Measurements from ENCODE around the gene ABCC4. TPM values are rescaled to one million over a fixed set of nuclear protein-coding genes. Genes with fewer than 3 reads are reported as not detected.
A peak's percentile ranks its signal among the peaks of the same experiment; 100 is the strongest.

Gene ABCC4
- total and polyA plus RNA-seq, 4 donors: 9.4 to 25.5 (median 16.0) TPM

GRCh38 chr13:95140502-95140901 is 160.7 kb downstream of the ABCC4 start:
- Histone ChIP-seq H3K27ac (ENCODE audit: low read depth, low read length) (no peak overlapping the region), H3K9me3 (ENCODE audit: control insufficient read depth, insufficient read depth, low read length) (no peaks in the 10 kb centered on the region), H3K4me3 (ENCODE audit: low read depth, low read length) (no peak overlapping the region), H3K4me1 (ENCODE audit: control insufficient read depth, insufficient read depth, low read length) (no peaks in the 10 kb centered on the region), H3K27me3 (ENCODE audit: control insufficient read depth, insufficient read depth, low read length) (no peaks in the 10 kb centered on the region), H3K36me3 (ENCODE audit: control insufficient read depth, insufficient read depth, low read length) (no peaks in the 10 kb centered on the region)
- 95% methylated on average over 3 of the region's 3 CpGs for WGBS (ENCODE audit: insufficient coverage)
- DNase-seq (ENCODE audit: low read depth in 4 of 6, low spot score in 6 of 6): no peak

GRCh38 chr13:95138876-95139585 is 162.2 kb downstream of the ABCC4 start:
- no peak for DNase-seq (ENCODE audit: low read depth in 4 of 6, low spot score in 6 of 6)
- no peak overlapping the region for H3K4me3 ChIP-seq (ENCODE audit: low read depth, low read length)
- H3K36me3 ChIP-seq (ENCODE audit: control insufficient read depth, insufficient read depth, low read length): no peaks in the 10 kb centered on the region
- no peaks in the 10 kb centered on the region for H3K27me3 ChIP-seq (ENCODE audit: control insufficient read depth, insufficient read depth, low read length)
- WGBS (ENCODE audit: insufficient coverage): 96% methylated on average over 6 of the region's 11 CpGs
- H3K4me1 ChIP-seq (ENCODE audit: control insufficient read depth, insufficient read depth, low read length): no peaks in the 10 kb centered on the region
- no peak overlapping the region for H3K27ac ChIP-seq (ENCODE audit: low read depth, low read length)
- no peaks in the 10 kb centered on the region for H3K9me3 ChIP-seq (ENCODE audit: control insufficient read depth, insufficient read depth, low read length)

DNA sequence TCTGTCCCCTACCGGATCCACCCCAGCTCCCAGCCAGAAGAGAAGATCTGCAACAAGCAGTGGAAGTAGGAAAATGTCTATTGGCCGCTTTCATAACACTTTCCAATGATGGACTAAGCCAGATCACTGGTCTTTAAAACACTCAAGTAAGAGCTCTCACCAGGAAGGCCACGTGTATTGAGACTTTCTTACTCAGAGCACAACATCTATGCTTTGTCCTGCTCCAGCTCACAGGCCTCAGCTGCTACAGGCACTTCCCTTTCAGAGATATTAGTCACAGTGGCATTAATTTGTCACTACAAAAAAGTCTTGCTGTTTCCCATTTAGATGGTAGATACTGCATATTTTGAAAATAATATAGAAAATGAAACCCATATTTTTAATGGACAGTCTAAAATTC is 164.2 kb downstream of the ABCC4 start:
- Histone ChIP-seq H3K36me3 (ENCODE audit: control insufficient read depth, insufficient read depth, low read length) (no peaks in the 10 kb centered on the region), H3K27me3 (ENCODE audit: control insufficient read depth, insufficient read depth, low read length) (no peaks in the 10 kb centered on the region), H3K4me1 (ENCODE audit: control insufficient read depth, insufficient read depth, low read length) (no peaks in the 10 kb centered on the region), H3K4me3 (ENCODE audit: low read depth, low read length) (no peak overlapping the region), H3K9me3 (ENCODE audit: control insufficient read depth, insufficient read depth, low read length) (no peaks in the 10 kb centered on the region), H3K27ac (ENCODE audit: low read depth, low read length) (no peak overlapping the region)
- DNase-seq (ENCODE audit: low read depth in 4 of 6, low spot score in 6 of 6): no peak
- WGBS (ENCODE audit: insufficient coverage): 80% methylated on average over 1 of the region's 3 CpGs

DNA sequence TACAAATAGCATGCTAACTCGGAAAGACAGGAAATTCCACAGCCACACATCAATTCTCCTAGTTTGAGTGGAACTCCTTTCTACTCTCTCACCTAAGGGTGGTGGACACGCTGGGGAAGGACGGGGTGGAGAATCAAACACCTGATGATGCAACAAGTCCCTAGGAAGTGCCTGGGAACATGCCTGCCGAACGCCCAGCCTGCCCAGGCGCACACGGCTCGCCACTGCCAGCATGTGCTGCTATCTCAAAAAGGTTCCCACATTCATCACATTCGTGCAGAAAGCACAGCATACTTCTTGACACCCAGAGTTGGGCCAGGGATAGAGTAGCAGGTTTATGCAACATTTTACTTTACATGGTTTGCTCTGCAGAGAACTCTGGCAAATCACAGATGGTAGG is 164.6 kb downstream of the ABCC4 start:
- Histone ChIP-seq H3K27me3 (ENCODE audit: control insufficient read depth, insufficient read depth, low read length) (no peaks in the 10 kb centered on the region), H3K9me3 (ENCODE audit: control insufficient read depth, insufficient read depth, low read length) (no peaks in the 10 kb centered on the region), H3K36me3 (ENCODE audit: control insufficient read depth, insufficient read depth, low read length) (no peaks in the 10 kb centered on the region)

GRCh38 chr13:95133498-95133897 is 167.8 kb downstream of the ABCC4 start:
- H3K36me3 ChIP-seq (ENCODE audit: control insufficient read depth, insufficient read depth, low read length): no peaks in the 10 kb centered on the region
- no peaks in the 10 kb centered on the region for H3K9me3 ChIP-seq (ENCODE audit: control insufficient read depth, insufficient read depth, low read length)
- WGBS (ENCODE audit: insufficient coverage): no CpG with 5 or more reads among the region's 5 CpGs
- no peak overlapping the region for H3K27ac ChIP-seq (ENCODE audit: low read depth, low read length)
- no peak overlapping the region for H3K4me3 ChIP-seq (ENCODE audit: low read depth, low read length)
- H3K27me3 ChIP-seq (ENCODE audit: control insufficient read depth, insufficient read depth, low read length): no peaks in the 10 kb centered on the region
- no peak for DNase-seq (ENCODE audit: low read depth in 4 of 6, low spot score in 6 of 6)
- H3K4me1 ChIP-seq (ENCODE audit: control insufficient read depth, insufficient read depth, low read length): no peaks in the 10 kb centered on the region

More for the DNA sequence above, 164.6 kb downstream of the ABCC4 start:
- DNase-seq (ENCODE audit: low read depth in 4 of 6, low spot score in 6 of 6): no peak
- WGBS (ENCODE audit: insufficient coverage): 81% methylated on average over 8 of the region's 9 CpGs
- no peak overlapping the region for H3K27ac ChIP-seq (ENCODE audit: low read depth, low read length)
- no peak overlapping the region for H3K4me3 ChIP-seq (ENCODE audit: low read depth, low read length)
- H3K4me1 ChIP-seq (ENCODE audit: control insufficient read depth, insufficient read depth, low read length): no peaks in the 10 kb centered on the region

- no peak overlapping the region for H3K4me3 ChIP-seq (ENCODE audit: low read depth, low read length)
- no peaks in the 10 kb centered on the region for H3K36me3 ChIP-seq (ENCODE audit: control insufficient read depth, insufficient read depth, low read length)
- no peaks in the 10 kb centered on the region for H3K27me3 ChIP-seq (ENCODE audit: control insufficient read depth, insufficient read depth, low read length)
- H3K27ac ChIP-seq (ENCODE audit: low read depth, low read length): no peak overlapping the region
- H3K9me3 ChIP-seq (ENCODE audit: control insufficient read depth, insufficient read depth, low read length): no peaks in the 10 kb centered on the region
- no CpG with 5 or more reads among the region's 3 CpGs for WGBS (ENCODE audit: insufficient coverage)
- DNase-seq (ENCODE audit: low read depth in 4 of 6, low spot score in 6 of 6): no peak
- H3K4me1 ChIP-seq (ENCODE audit: control insufficient read depth, insufficient read depth, low read length): no peaks in the 10 kb centered on the region
These were observed 172.2 kb downstream of the ABCC4 start for GRCh38 chr13:95129004-95129403.

DNA sequence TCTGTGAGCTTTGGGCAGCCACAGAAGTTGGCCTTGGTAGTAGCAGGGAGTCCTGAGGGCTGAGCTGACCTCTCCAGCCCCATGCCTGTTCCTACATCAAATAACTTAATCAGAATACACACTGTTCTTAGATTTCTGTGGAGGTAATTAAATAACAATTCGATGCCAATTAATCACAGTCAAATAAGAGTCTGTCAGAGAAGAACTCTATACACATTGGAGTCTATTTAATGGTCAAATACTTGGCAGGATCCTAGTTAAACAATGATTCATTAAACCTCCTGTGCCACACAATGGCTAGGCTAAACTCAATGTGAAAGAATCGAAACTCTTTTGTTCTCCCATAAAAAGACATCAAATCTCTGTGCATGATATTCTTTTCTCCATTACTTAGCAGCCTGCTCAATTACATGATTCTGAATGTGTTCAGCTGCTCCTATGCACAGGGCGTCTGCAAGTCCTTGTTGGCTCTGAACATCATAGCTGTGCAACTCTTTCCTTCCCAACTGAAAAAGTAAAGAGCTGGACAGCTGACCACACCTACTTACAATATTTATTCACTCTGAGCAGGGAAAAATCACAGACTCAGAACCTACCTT is 173.1 kb downstream of the ABCC4 start:
- no peaks in the 10 kb centered on the region for H3K27me3 ChIP-seq (ENCODE audit: control insufficient read depth, insufficient read depth, low read length)
- no peak overlapping the region for H3K27ac ChIP-seq (ENCODE audit: low read depth, low read length)
- no peaks in the 10 kb centered on the region for H3K4me1 ChIP-seq (ENCODE audit: control insufficient read depth, insufficient read depth, low read length)
- H3K4me3 ChIP-seq (ENCODE audit: low read depth, low read length): no peak overlapping the region
- no peaks in the 10 kb centered on the region for H3K36me3 ChIP-seq (ENCODE audit: control insufficient read depth, insufficient read depth, low read length)
- 34% methylated on average over 2 of the region's 3 CpGs for WGBS (ENCODE audit: insufficient coverage)
- no peaks in the 10 kb centered on the region for H3K9me3 ChIP-seq (ENCODE audit: control insufficient read depth, insufficient read depth, low read length)
- peak in 1 of 6 donors; percentile 15 for DNase-seq (ENCODE audit: low read depth in 4 of 6, low spot score in 6 of 6)

DNA sequence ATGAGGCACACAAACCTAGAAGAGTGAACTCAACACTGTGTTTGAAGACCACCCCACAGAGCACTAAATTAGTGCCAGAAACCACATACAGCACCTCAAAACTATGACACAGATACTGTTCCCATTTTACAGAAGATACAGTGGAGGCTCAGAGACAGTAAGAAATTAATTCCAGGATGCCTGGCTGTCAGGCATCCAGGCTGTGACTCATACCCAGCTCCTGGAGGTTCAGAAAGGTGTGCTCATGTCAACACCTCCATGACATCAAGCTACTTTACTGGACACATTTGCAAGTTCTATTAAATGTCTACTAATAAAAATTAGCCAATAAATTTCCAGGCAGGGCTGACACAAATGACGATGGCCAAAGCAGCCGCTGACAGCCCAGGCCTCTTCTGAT is 176.3 kb downstream of the ABCC4 start:
- H3K9me3 ChIP-seq (ENCODE audit: control insufficient read depth, insufficient read depth, low read length): no peaks in the 10 kb centered on the region
- no peak overlapping the region for H3K27ac ChIP-seq (ENCODE audit: low read depth, low read length)
- H3K36me3 ChIP-seq (ENCODE audit: control insufficient read depth, insufficient read depth, low read length): no peaks in the 10 kb centered on the region
- no peak overlapping the region for H3K4me3 ChIP-seq (ENCODE audit: low read depth, low read length)
- H3K4me1 ChIP-seq (ENCODE audit: control insufficient read depth, insufficient read depth, low read length): no peaks in the 10 kb centered on the region
- 70% methylated on average over 2 of the region's 2 CpGs for WGBS (ENCODE audit: insufficient coverage)
- no peaks in the 10 kb centered on the region for H3K27me3 ChIP-seq (ENCODE audit: control insufficient read depth, insufficient read depth, low read length)
- DNase-seq (ENCODE audit: low read depth in 4 of 6, low spot score in 6 of 6): no peak

GRCh38 chr13:95123726-95124125 is 177.5 kb downstream of the ABCC4 start:
- no peak overlapping the region for H3K27ac ChIP-seq (ENCODE audit: low read depth, low read length)
- no peak overlapping the region for H3K4me3 ChIP-seq (ENCODE audit: low read depth, low read length)
- no peak for DNase-seq (ENCODE audit: low read depth in 4 of 6, low spot score in 6 of 6)
- H3K36me3 ChIP-seq (ENCODE audit: control insufficient read depth, insufficient read depth, low read length): no peaks in the 10 kb centered on the region
- 84% methylated on average over 7 of the region's 7 CpGs for WGBS (ENCODE audit: insufficient coverage)
- H3K4me1 ChIP-seq (ENCODE audit: control insufficient read depth, insufficient read depth, low read length): no peaks in the 10 kb centered on the region
- H3K9me3 ChIP-seq (ENCODE audit: control insufficient read depth, insufficient read depth, low read length): no peaks in the 10 kb centered on the region
- no peaks in the 10 kb centered on the region for H3K27me3 ChIP-seq (ENCODE audit: control insufficient read depth, insufficient read depth, low read length)

GRCh38 chr13:95122063-95122462 is 179.2 kb downstream of the ABCC4 start:
- H3K9me3 ChIP-seq (ENCODE audit: control insufficient read depth, insufficient read depth, low read length): no peaks in the 10 kb centered on the region
- no peaks in the 10 kb centered on the region for H3K4me1 ChIP-seq (ENCODE audit: control insufficient read depth, insufficient read depth, low read length)
- no peaks in the 10 kb centered on the region for H3K27me3 ChIP-seq (ENCODE audit: control insufficient read depth, insufficient read depth, low read length)
- DNase-seq (ENCODE audit: low read depth in 4 of 6, low spot score in 6 of 6): no peak
- no peak overlapping the region for H3K4me3 ChIP-seq (ENCODE audit: low read depth, low read length)
- 90% methylated on average over 4 of the region's 4 CpGs for WGBS (ENCODE audit: insufficient coverage)
- H3K36me3 ChIP-seq (ENCODE audit: control insufficient read depth, insufficient read depth, low read length): no peaks in the 10 kb centered on the region
- H3K27ac ChIP-seq (ENCODE audit: low read depth, low read length): no peak overlapping the region

Measured in spinal cord (tissue), 10 donors.